Ishikawa (cell line): Measurements from ENCODE around the gene FOXP1.

Experiments
- CEBPB ChIP-seq: IDR thresholded peaks from 2 replicates; pipeline ENCODE4 v1.6.1; 2012
- CREB1 ChIP-seq: IDR thresholded peaks from 2 replicates; pipeline ENCODE4 v1.6.1; 2012; ENCODE audit warnings: low read depth
- EGR1 ChIP-seq: IDR thresholded peaks from 2 replicates; pipeline ENCODE4 v1.6.1; 2012
- EP300 ChIP-seq: IDR thresholded peaks from 2 replicates; pipeline ENCODE4 v1.6.1; 2012; ENCODE audit warnings: borderline replicate concordance
- FOXM1 ChIP-seq: IDR thresholded peaks from 2 replicates; pipeline ENCODE4 v1.6.1; 2012; ENCODE audit warnings: low read depth, borderline replicate concordance
- NFIC ChIP-seq: IDR thresholded peaks from 2 replicates; pipeline ENCODE4 v1.6.1; 2012
- RAD21 ChIP-seq: IDR thresholded peaks from 2 replicates; pipeline ENCODE4 v1.6.1; 2012; ENCODE audit warnings: low read depth
- TAF1 ChIP-seq: IDR thresholded peaks from 2 replicates; pipeline ENCODE4 v1.6.1; 2012; ENCODE audit warnings: low read depth, mild to moderate bottlenecking
- TCF12 ChIP-seq: IDR thresholded peaks from 2 replicates; pipeline ENCODE4 v1.6.1; 2012; ENCODE audit warnings: low read depth
- TEAD4 ChIP-seq: IDR thresholded peaks from 2 replicates; pipeline ENCODE4 v1.6.1; 2012
- YY1 ChIP-seq: IDR thresholded peaks from 2 replicates; pipeline ENCODE4 v1.6.1; 2012; ENCODE audit warnings: low read depth
- ZBTB7A ChIP-seq: IDR thresholded peaks from 2 replicates; pipeline ENCODE4 v1.6.1; 2012; ENCODE audit warnings: low read depth
- TF ChIP-seq, protein P1 (sequence below): IDR thresholded peaks from 2 replicates; pipeline ENCODE4 v1.6.1; 2012; ENCODE audit warnings: low read depth, mild to moderate bottlenecking
- TF ChIP-seq, protein P2 (sequence below): IDR thresholded peaks from 2 replicates; pipeline ENCODE4 v1.6.1; 2012
- TF ChIP-seq, protein P3 (sequence below): IDR thresholded peaks from 2 replicates; pipeline ENCODE4 v1.6.1; 2012

The FOXP1 gene

DNA sequence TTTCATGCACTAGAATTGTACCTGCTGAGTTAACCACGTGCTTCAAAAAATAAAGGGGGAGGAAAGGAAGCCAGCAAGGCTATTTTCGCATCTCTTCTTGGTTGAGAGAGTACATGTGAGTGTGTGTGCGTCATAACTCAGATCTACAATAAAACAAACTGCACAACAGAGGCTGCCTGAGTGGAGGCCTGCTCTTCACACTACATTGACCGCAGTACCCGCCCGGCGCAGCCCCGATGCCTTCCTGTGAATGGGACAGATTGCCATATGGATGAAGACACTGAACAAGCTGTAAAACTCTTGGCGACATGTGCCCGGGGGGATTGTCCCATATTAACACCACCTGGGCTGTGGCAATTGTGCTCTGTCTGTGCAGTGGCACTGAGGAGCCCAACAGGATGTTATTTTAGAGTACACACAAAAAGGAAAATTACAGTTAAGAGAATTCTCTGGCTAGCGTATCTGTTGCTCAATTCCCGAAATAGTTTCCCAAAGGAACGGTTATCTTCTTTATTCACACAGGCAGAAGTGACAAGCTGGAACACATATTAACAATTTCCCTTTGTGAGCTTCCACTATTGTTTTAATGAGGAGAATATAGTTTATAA, 551.5 kb downstream of the FOXP1 start:
- TF ChIP-seq RAD21 (no peak), TEAD4 (no peak)
- TF ChIP-seq, protein P1, sequence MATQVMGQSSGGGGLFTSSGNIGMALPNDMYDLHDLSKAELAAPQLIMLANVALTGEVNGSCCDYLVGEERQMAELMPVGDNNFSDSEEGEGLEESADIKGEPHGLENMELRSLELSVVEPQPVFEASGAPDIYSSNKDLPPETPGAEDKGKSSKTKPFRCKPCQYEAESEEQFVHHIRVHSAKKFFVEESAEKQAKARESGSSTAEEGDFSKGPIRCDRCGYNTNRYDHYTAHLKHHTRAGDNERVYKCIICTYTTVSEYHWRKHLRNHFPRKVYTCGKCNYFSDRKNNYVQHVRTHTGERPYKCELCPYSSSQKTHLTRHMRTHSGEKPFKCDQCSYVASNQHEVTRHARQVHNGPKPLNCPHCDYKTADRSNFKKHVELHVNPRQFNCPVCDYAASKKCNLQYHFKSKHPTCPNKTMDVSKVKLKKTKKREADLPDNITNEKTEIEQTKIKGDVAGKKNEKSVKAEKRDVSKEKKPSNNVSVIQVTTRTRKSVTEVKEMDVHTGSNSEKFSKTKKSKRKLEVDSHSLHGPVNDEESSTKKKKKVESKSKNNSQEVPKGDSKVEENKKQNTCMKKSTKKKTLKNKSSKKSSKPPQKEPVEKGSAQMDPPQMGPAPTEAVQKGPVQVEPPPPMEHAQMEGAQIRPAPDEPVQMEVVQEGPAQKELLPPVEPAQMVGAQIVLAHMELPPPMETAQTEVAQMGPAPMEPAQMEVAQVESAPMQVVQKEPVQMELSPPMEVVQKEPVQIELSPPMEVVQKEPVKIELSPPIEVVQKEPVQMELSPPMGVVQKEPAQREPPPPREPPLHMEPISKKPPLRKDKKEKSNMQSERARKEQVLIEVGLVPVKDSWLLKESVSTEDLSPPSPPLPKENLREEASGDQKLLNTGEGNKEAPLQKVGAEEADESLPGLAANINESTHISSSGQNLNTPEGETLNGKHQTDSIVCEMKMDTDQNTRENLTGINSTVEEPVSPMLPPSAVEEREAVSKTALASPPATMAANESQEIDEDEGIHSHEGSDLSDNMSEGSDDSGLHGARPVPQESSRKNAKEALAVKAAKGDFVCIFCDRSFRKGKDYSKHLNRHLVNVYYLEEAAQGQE = no peak

DNA sequence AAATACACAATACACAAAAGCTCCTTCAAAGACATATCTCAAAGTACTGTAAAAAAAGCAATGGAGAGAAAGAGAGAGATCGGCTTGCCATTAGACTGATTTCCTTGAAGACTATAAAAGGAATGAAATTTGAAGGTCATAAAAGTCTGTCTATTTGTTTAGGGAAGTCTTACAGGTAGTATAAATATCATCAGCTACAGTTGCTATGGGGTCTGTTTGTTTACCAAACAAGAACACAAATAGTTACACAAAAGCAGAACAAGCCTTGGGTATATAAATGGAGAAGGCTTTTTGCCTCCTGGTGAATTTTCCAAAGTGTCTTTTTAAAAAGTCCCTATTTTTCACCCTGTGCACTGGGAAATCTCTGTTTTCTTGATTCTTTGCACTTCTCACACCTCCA, 552.3 kb downstream of the FOXP1 start:
- TF ChIP-seq TEAD4 (no peak), CEBPB (no peak), RAD21 (no peak), TCF12 (no peak)
- TF ChIP-seq, protein P2, sequence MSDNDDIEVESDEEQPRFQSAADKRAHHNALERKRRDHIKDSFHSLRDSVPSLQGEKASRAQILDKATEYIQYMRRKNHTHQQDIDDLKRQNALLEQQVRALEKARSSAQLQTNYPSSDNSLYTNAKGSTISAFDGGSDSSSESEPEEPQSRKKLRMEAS = no peak
- TF ChIP-seq, protein P1 = no peak

DNA sequence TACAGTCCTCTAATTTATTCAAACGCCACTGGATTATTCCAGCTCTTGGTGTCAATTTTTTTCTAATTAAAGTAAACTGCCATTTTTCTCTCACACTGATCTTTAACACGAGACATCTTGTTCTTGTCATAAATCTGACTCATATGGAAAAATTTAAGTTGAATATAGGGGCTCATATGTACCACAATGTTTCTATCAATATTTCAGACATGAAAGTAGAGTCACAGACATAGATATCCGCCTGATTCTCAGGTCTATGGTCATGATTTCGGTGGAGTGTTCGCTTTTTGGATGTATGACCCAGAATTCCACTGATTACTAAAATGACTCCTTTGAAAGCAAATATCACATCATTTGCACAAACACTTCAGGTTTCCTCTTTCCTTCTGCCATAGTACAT, 552.8 kb downstream of the FOXP1 start:
- TF ChIP-seq, protein P1 = no peak
- TF ChIP-seq RAD21 = no peak
- TF ChIP-seq ZBTB7A = no peak
- TF ChIP-seq TAF1 = no peak
- no peak for TF ChIP-seq NFIC
- TF ChIP-seq CEBPB = no peak
- TF ChIP-seq, protein P3, sequence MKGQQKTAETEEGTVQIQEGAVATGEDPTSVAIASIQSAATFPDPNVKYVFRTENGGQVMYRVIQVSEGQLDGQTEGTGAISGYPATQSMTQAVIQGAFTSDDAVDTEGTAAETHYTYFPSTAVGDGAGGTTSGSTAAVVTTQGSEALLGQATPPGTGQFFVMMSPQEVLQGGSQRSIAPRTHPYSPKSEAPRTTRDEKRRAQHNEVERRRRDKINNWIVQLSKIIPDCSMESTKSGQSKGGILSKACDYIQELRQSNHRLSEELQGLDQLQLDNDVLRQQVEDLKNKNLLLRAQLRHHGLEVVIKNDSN = no peak
- no peak for TF ChIP-seq TCF12
- TF ChIP-seq EGR1 = no peak
- TF ChIP-seq CREB1 = no peak
- no peak for TF ChIP-seq YY1
- TF ChIP-seq, protein P2 = no peak
- TF ChIP-seq FOXM1 = no peak
- no peak for TF ChIP-seq EP300
- no peak for TF ChIP-seq TEAD4

DNA sequence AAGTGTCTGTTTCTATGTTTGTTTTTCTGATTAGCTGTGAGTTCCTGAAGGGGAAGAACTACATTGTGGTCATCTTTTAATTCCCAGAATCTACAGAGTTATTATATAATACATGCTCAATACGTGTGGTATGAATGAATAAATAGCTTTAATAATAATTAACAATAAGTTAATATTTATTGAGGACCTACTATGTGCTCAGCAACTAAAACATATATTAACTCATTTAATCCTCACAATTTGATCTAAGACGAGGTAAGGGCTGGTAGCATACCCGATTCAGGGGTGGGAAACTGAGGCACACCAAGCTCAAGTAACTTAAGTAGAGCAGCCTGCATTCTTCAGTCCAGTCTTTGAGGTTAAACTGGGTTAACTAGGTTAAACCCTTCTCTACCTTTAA, 553.8 kb downstream of the FOXP1 start:
- TF ChIP-seq NFIC = no peak
- no peak for TF ChIP-seq FOXM1
- TF ChIP-seq, protein P1 = no peak
- TF ChIP-seq RAD21 = no peak
- no peak for TF ChIP-seq TAF1
- TF ChIP-seq YY1 = no peak
- TF ChIP-seq CREB1 = no peak
- TF ChIP-seq EP300 = no peak
- TF ChIP-seq TCF12 = no peak
- no peak for TF ChIP-seq TEAD4
